SK-N-SH (cell line): ENCODE results near the gene CAMSAP1. TPM values are rescaled to one million over a fixed set of nuclear protein-coding genes. Genes with fewer than 3 reads are reported as not detected.

Experiments
- CTCF ChIA-PET: fragments of 300-600, 350-600 bp; formaldehyde crosslinking; extraction: SDS; loops from one replicate; lab custom pipeline; 2021; lab: Yijun Ruan, JAX
- POLR2A ChIA-PET: fragments of 350-600 bp; sonication (Branson Sonifier 250); formaldehyde crosslinking; extraction: SDS; loops from one replicate; lab custom pipeline; 2020; ENCODE audit warnings: antibody characterized with exemption, inconsistent platforms; lab: Yijun Ruan, JAX
- DNase-seq: peaks from one replicate; pipeline ENCODE4 v3.0.0; 2012
- H2AFZ ChIP-seq: fragments of 200-600 bp; sonication (generic); 2 replicates; pipeline ENCODE4 v1.8.1; 2016; ENCODE audit warnings: antibody characterized with exemption, mild to moderate bottlenecking, low read depth
- H3F3A ChIP-seq: fragments of 200-600 bp; sonication (generic); replicated peaks from 2 replicates; pipeline ENCODE3; 2016; ENCODE audit warnings: antibody characterized with exemption, mild to moderate bottlenecking; ENCODE audit not compliant: insufficient read depth
- H3K27ac ChIP-seq, 2 experiments: fragments of 200-500 bp in 1 of 2; fragments of 200-600 bp in 1 of 2; sonication (Bioruptor generic) in 1 of 2; sonication (generic), shearing (Covaris generic) in 1 of 2; 2 replicates each; pipeline versions ENCODE4 v1.5.1 to v1.6.1; 2014 to 2016; ENCODE audit warnings: low read depth in 2 of 2, inconsistent platforms in 1 of 2, low read length in 1 of 2, mild to moderate bottlenecking in 1 of 2, mixed read lengths in 1 of 2
- H3K27me3 ChIP-seq: fragments of 200-600 bp; sonication (generic), shearing (Covaris generic); 2 replicates; pipeline ENCODE4 v1.6.1; 2016; ENCODE audit warnings: mixed run types; ENCODE audit not compliant: insufficient read depth
- H3K36me3 ChIP-seq, 2 experiments: fragments of 200-500 bp in 1 of 2; fragments of 200-600 bp in 1 of 2; sonication (Bioruptor generic) in 1 of 2; sonication (generic) in 1 of 2; replicated peaks in 1 of 2; 2 replicates each; pipeline versions ENCODE3 to v1.5.1; 2014 to 2016; ENCODE audit warnings: low read length in 1 of 2, mild to moderate bottlenecking in 1 of 2; ENCODE audit not compliant: insufficient read depth in 2 of 2, control insufficient read depth in 1 of 2
- H3K4me1 ChIP-seq, 2 experiments: fragments of 200-500 bp in 1 of 2; fragments of 200-600 bp in 1 of 2; sonication (Bioruptor generic) in 1 of 2; sonication (generic), shearing (Covaris generic) in 1 of 2; 2 replicates each; pipeline versions ENCODE4 v1.5.1 to v1.6.1; 2014 to 2016; ENCODE audit warnings: low read depth in 1 of 2, low read length in 1 of 2, mixed run types in 1 of 2; ENCODE audit not compliant: insufficient read depth in 2 of 2, control insufficient read depth in 1 of 2
- H3K4me2 ChIP-seq: fragments of 200-600 bp; sonication (generic), shearing (Covaris generic); 2 replicates; pipeline ENCODE4 v1.6.1; 2017; ENCODE audit warnings: mixed run types
- H3K4me3 ChIP-seq, 2 experiments: fragments of 200-500 bp in 1 of 2; fragments of 200-600 bp in 1 of 2; sonication (Bioruptor generic) in 1 of 2; sonication (generic), shearing (Covaris generic) in 1 of 2; 2 replicates each; pipeline versions ENCODE4 v1.5.1 to v1.8.1; 2014 to 2016; ENCODE audit warnings: low read depth in 2 of 2, inconsistent platforms in 1 of 2, low read length in 1 of 2, mild to moderate bottlenecking in 1 of 2, mixed read lengths in 1 of 2, moderate library complexity in 1 of 2
- H3K79me2 ChIP-seq: fragments of 200-600 bp; sonication (generic); 2 replicates; pipeline ENCODE4 v1.8.1; 2017; ENCODE audit warnings: mild to moderate bottlenecking; ENCODE audit not compliant: insufficient read depth
- H3K9ac ChIP-seq: fragments of 200-600 bp; sonication (generic); 2 replicates; pipeline ENCODE4 v1.6.1; 2017; ENCODE audit warnings: mixed run types
- H3K9me2 ChIP-seq: fragments of 200-600 bp; sonication (generic); 2 replicates; pipeline ENCODE4 v1.6.1; 2017; ENCODE audit warnings: mixed run types
- H3K9me3 ChIP-seq: fragments of 200-600 bp; sonication (generic); 2 replicates; pipeline ENCODE4 v1.6.1; 2017; ENCODE audit warnings: mixed run types, mild to moderate bottlenecking, moderate library complexity
- H4K20me1 ChIP-seq: fragments of 200-600 bp; sonication (generic); 2 replicates; pipeline ENCODE4 v1.6.1; 2017; ENCODE audit warnings: mild to moderate bottlenecking, mixed run types; ENCODE audit not compliant: insufficient read depth
- CTCF ChIP-seq: fragments of 200-600 bp; sonication (generic); IDR thresholded peaks from 2 replicates; pipeline ENCODE4 v1.6.1; 2017; ENCODE audit warnings: antibody characterized with exemption, mild to moderate bottlenecking, moderate library complexity
- EZH2phosphoT487 ChIP-seq: fragments of 200-600 bp; sonication (generic); IDR thresholded peaks from 2 replicates; pipeline ENCODE4 v1.6.1; 2017; ENCODE audit warnings: low read depth, mixed run types, mild to moderate bottlenecking, antibody characterized with exemption, moderate library complexity, borderline replicate concordance
- FOXM1 ChIP-seq: IDR thresholded peaks from 2 replicates; pipeline ENCODE4 v1.4.0; 2012; ENCODE audit warnings: low read depth, mild to moderate bottlenecking
- GATA2 ChIP-seq: sonication (generic); formaldehyde crosslinking; IDR thresholded peaks from 2 replicates; pipeline ENCODE4 v1.5.0; 2020; ENCODE audit warnings: mild to moderate bottlenecking, missing genetic modification reagents
- JUND ChIP-seq: IDR thresholded peaks from 2 replicates; pipeline ENCODE4 v1.4.0; 2012
- MEF2A ChIP-seq: IDR thresholded peaks from 2 replicates; pipeline ENCODE4 v1.4.0; 2012; ENCODE audit warnings: low read depth, borderline replicate concordance
- MXI1 ChIP-seq: IDR thresholded peaks from 2 replicates; pipeline ENCODE4 v1.6.1; 2012; ENCODE audit warnings: mild to moderate bottlenecking, low read depth, low read length, improper control_type of control experiment
- NFIC ChIP-seq: IDR thresholded peaks from 2 replicates; pipeline ENCODE4 v1.4.0; 2012; ENCODE audit warnings: borderline replicate concordance
- RXRA ChIP-seq: IDR thresholded peaks from 2 replicates; pipeline ENCODE4 v1.4.0; 2012; ENCODE audit warnings: low read depth, mild to moderate bottlenecking, borderline replicate concordance
- SMC3 ChIP-seq: IDR thresholded peaks from 2 replicates; pipeline ENCODE4 v1.6.1; 2012; ENCODE audit warnings: low read depth, low read length, improper control_type of control experiment
- TAF1 ChIP-seq: IDR thresholded peaks from 2 replicates; pipeline ENCODE4 v1.6.1; 2012; ENCODE audit warnings: low read depth, mild to moderate bottlenecking, low read length, moderate library complexity, borderline replicate concordance
- TCF12 ChIP-seq: IDR thresholded peaks from 2 replicates; pipeline ENCODE4 v1.4.0; 2012
- YY1 ChIP-seq: IDR thresholded peaks from 2 replicates; pipeline ENCODE4 v1.4.0; 2012; ENCODE audit warnings: low read depth, mild to moderate bottlenecking
- ZBTB33 ChIP-seq: IDR thresholded peaks from 2 replicates; pipeline ENCODE4 v1.4.0; 2012; ENCODE audit warnings: low read depth, borderline replicate concordance
- WGBS: methylation state at CpG from one replicate; pipeline ENCODE4 v1.1.6; 2017; ENCODE audit warnings: low lambda C conversion rate; 5-methylcytosine and 5-hydroxymethylcytosine counted together
- polyA plus RNA-seq, 3 experiments: library from polyadenylated mRNA; depleted of rRNA; stranded (reverse); fragments of >200 nt; gene quantifications; 2 replicates each; pipeline ENCODE4 v1.2.3, GENCODE V29; 2012
- TF ChIP-seq, protein P1 (sequence below): IDR thresholded peaks from 2 replicates; pipeline ENCODE4 v1.6.1; 2012; ENCODE audit warnings: mild to moderate bottlenecking, low read depth, low read length, moderate library complexity
- TF ChIP-seq, protein P2 (sequence below): fragments of 150-350 bp; IDR thresholded peaks from 2 replicates; pipeline ENCODE4 v1.6.1; 2016; ENCODE audit warnings: mild to moderate bottlenecking, low read depth, low read length

CAMSAP1 gene
- polyA plus RNA-seq, 1 of the 3 experiments (the other 2 are of a cell fraction): 8.9 TPM

GRCh38 chr9:135889564-135890189, 17.7 kb downstream of the CAMSAP1 start:
- Histone ChIP-seq H3K9me3 (no peaks in the 10 kb centered on the region), H4K20me1 (peaks cover 100% of the 10 kb centered on the region)
- CTCF ChIA-PET: interaction anchor here (0.9 to 1.1 kb wide), 2 partner anchors 26 to 187 kb away, joined by 4 to 5 read pairs; partner anchors contain the start of gene KCNT1

GRCh38 chr9:135888766-135889394, 18.5 kb downstream of the CAMSAP1 start:
- Histone ChIP-seq H3K27me3 (no peaks in the 10 kb centered on the region), H3K4me2 (no peak overlapping the region)
- TF ChIP-seq EZH2phosphoT487 (no peak), ZBTB33 (no peak), CTCF (no peak), SMC3 (no peak), TAF1 (no peak), MEF2A (no peak), GATA2 (CRISPR knock-in tag) (no peak), TCF12 (no peak), RXRA (no peak)
- TF ChIP-seq, protein P1, sequence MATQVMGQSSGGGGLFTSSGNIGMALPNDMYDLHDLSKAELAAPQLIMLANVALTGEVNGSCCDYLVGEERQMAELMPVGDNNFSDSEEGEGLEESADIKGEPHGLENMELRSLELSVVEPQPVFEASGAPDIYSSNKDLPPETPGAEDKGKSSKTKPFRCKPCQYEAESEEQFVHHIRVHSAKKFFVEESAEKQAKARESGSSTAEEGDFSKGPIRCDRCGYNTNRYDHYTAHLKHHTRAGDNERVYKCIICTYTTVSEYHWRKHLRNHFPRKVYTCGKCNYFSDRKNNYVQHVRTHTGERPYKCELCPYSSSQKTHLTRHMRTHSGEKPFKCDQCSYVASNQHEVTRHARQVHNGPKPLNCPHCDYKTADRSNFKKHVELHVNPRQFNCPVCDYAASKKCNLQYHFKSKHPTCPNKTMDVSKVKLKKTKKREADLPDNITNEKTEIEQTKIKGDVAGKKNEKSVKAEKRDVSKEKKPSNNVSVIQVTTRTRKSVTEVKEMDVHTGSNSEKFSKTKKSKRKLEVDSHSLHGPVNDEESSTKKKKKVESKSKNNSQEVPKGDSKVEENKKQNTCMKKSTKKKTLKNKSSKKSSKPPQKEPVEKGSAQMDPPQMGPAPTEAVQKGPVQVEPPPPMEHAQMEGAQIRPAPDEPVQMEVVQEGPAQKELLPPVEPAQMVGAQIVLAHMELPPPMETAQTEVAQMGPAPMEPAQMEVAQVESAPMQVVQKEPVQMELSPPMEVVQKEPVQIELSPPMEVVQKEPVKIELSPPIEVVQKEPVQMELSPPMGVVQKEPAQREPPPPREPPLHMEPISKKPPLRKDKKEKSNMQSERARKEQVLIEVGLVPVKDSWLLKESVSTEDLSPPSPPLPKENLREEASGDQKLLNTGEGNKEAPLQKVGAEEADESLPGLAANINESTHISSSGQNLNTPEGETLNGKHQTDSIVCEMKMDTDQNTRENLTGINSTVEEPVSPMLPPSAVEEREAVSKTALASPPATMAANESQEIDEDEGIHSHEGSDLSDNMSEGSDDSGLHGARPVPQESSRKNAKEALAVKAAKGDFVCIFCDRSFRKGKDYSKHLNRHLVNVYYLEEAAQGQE: no peak
- TF ChIP-seq, protein P2, sequence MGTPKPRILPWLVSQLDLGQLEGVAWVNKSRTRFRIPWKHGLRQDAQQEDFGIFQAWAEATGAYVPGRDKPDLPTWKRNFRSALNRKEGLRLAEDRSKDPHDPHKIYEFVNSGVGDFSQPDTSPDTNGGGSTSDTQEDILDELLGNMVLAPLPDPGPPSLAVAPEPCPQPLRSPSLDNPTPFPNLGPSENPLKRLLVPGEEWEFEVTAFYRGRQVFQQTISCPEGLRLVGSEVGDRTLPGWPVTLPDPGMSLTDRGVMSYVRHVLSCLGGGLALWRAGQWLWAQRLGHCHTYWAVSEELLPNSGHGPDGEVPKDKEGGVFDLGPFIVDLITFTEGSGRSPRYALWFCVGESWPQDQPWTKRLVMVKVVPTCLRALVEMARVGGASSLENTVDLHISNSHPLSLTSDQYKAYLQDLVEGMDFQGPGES: no peak
- TF ChIP-seq, all 33 proteins: peak for 0
- POLR2A ChIA-PET: no interaction called here
- CTCF ChIA-PET: interaction anchor here (0.6 to 1.4 kb wide), 4 partner anchors 25 to 406 kb away, joined by 3 to 4 read pairs (median 3); no protein-coding TSS in a partner anchor
- Histone ChIP-seq H3K9me3 (no peaks in the 10 kb centered on the region), H3K9ac (no peak overlapping the region), H2AFZ (no peak overlapping the region), H4K20me1 (peaks cover 100% of the 10 kb centered on the region), H3K4me3 (no peak overlapping the region), H3K9me2 (no peaks in the 10 kb centered on the region), H3K79me2 (peaks cover 100% of the 10 kb centered on the region), H3F3A (no peaks in the 10 kb centered on the region), H3K4me1 (peaks cover 30 to 76% of the 10 kb centered on the region in 2 experiments), H3K36me3 (no peaks in the 10 kb centered on the region), H3K27ac (peak overlapping the region in 1 of 2 experiments; percentile 23; a peak in 1 of 4 replicates)
- 97% methylated on average over 6 of the region's 13 CpGs for WGBS
- no peak for DNase-seq

More at GRCh38 chr9:135889564-135890189, 17.7 kb downstream of the CAMSAP1 start:
- no peak overlapping the region for H3K4me2 ChIP-seq
- no peak for TF ChIP-seq FOXM1
- TF ChIP-seq MEF2A: no peak
- TF ChIP-seq NFIC: no peak
- TF ChIP-seq MXI1: no peak
- TF ChIP-seq EZH2phosphoT487: no peak
- TF ChIP-seq YY1: no peak
- no peak for TF ChIP-seq JUND
- TF ChIP-seq, all 33 proteins: peak for 0
- Histone ChIP-seq H3K27me3 (no peaks in the 10 kb centered on the region), H2AFZ (no peak overlapping the region), H3K79me2 (peaks cover 100% of the 10 kb centered on the region), H3K36me3 (no peaks in the 10 kb centered on the region), H3K27ac (no peak overlapping the region; a peak in 1 of 4 replicates), H3K9me2 (no peaks in the 10 kb centered on the region), H3F3A (no peaks in the 10 kb centered on the region), H3K4me1 (peaks cover 29 to 73% of the 10 kb centered on the region in 2 experiments), H3K9ac (no peak overlapping the region), H3K4me3 (no peak overlapping the region)
- DNase-seq: no peak
- POLR2A ChIA-PET: no interaction called here
- 94% methylated on average over 15 of the region's 19 CpGs for WGBS
